Mammary epithelial cell (primary cell): ENCODE measurements around the gene GTSE1.

Experiments
- EZH2 ChIP-seq: IDR thresholded peaks from 2 replicates; pipeline ENCODE4 v1.6.1; 2012; ENCODE audit warnings: low read length, inconsistent platforms, borderline replicate concordance
- TF ChIP-seq, protein P1 (sequence below), 2 donors: IDR thresholded peaks in 1 of 2; conservative IDR thresholded peaks in 1 of 2; 2 replicates each; pipeline ENCODE4 v1.5.1; 2011 to 2012; ENCODE audit warnings: inconsistent platforms in 2 of 2, low read length in 2 of 2, mild to moderate bottlenecking in 2 of 2, control low read depth in 1 of 2, low read depth in 1 of 2; ENCODE audit not compliant: insufficient read depth in 1 of 2; ENCODE audit errors: extremely low read depth in 1 of 2

- TF ChIP-seq, protein P1, sequence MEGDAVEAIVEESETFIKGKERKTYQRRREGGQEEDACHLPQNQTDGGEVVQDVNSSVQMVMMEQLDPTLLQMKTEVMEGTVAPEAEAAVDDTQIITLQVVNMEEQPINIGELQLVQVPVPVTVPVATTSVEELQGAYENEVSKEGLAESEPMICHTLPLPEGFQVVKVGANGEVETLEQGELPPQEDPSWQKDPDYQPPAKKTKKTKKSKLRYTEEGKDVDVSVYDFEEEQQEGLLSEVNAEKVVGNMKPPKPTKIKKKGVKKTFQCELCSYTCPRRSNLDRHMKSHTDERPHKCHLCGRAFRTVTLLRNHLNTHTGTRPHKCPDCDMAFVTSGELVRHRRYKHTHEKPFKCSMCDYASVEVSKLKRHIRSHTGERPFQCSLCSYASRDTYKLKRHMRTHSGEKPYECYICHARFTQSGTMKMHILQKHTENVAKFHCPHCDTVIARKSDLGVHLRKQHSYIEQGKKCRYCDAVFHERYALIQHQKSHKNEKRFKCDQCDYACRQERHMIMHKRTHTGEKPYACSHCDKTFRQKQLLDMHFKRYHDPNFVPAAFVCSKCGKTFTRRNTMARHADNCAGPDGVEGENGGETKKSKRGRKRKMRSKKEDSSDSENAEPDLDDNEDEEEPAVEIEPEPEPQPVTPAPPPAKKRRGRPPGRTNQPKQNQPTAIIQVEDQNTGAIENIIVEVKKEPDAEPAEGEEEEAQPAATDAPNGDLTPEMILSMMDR (conservative IDR thresholded peaks at IDR 0.05 in 1 of 2, IDR thresholded peaks at IDR 0.05 in 1 of 2; ENCODE audit: extremely low read depth in 1 of 2, insufficient read depth in 1 of 2, low read depth in 1 of 2, low read length in 2 of 2), result no peak
- TF ChIP-seq EZH2, result no peak
Observed at GRCh38 chr22:46336119-46337078, 39.7 kb downstream of the GTSE1 start.
